D721Med (cell line): ENCODE measurements around the gene NR2C1.
"Not testable (repeated sequence)": the region's sequence is repeated elsewhere in the genome, so short reads cannot be mapped to it uniquely, and the experiment has no call there.

ENCODE experiments used
- DNase-seq: peaks from one replicate; pipeline ENCODE4 v3.0.0; 2011; ENCODE audit warnings: low spot score; ENCODE audit not compliant: insufficient read length
- FAIRE-seq: peaks from 2 replicates; lab custom pipeline; 2011; peaks lifted over from hg19 to GRCh38; lab: Jason Lieb, UNC
- CTCF ChIP-seq: IDR thresholded peaks from 2 replicates; pipeline ENCODE4 v1.5.1; 2012; ENCODE audit warnings: mild to moderate bottlenecking, control low read depth; ENCODE audit not compliant: insufficient read depth; ENCODE audit errors: missing control alignments

NR2C1 gene

GRCh38 chr12:95114766-95115405 is 41.5 kb upstream of the NR2C1 start:
- no peak for TF ChIP-seq CTCF
- DNase-seq (no peak), FAIRE-seq (no peak)

- DNase-seq (no peak), FAIRE-seq (no peak)
- no peak for TF ChIP-seq CTCF
Observed at GRCh38 chr12:95107362-95107761, 33.9 kb upstream of the NR2C1 start.

GRCh38 chr12:95105540-95105939 is 32.1 kb upstream of the NR2C1 start:
- FAIRE-seq (no peak), DNase-seq (no peak)
- no peak for TF ChIP-seq CTCF

GRCh38 chr12:95104919-95105452 is 31.6 kb upstream of the NR2C1 start:
- TF ChIP-seq CTCF: no peak
- FAIRE-seq: no peak
- no peak for DNase-seq

- no peak for FAIRE-seq
- DNase-seq: no peak
- no peak for TF ChIP-seq CTCF
Observed at GRCh38 chr12:95102916-95103671, 29.7 kb upstream of the NR2C1 start.

- not testable (repeated sequence) for DNase-seq, FAIRE-seq
Observed at GRCh38 chr12:95101957-95102356, 28.5 kb upstream of the NR2C1 start.

GRCh38 chr12:95100264-95101190 is 27.1 kb upstream of the NR2C1 start:
- DNase-seq (no peak), FAIRE-seq (no peak)
- TF ChIP-seq CTCF: no peak
